Transverse colon (tissue), 4 donors: Measurements from ENCODE around the gene XRCC6. TPM values are rescaled to one million over a fixed set of nuclear protein-coding genes. Genes with fewer than 3 reads are reported as not detected.
A peak's percentile ranks its signal among the peaks of the same experiment; 100 is the strongest.

ENCODE experiments used
- DNase-seq: peaks from one replicate; pipeline ENCODE4 v3.0.0-alpha.2; 2019
- H3K27ac ChIP-seq, 4 donors: fragments of 200-600 bp; sonication (generic); 2 replicates each; pipeline ENCODE4 v1.5.1; 2016 to 2018; ENCODE audit warnings: inconsistent platforms in 4 of 4
- H3K27me3 ChIP-seq: fragments of 200-600 bp; sonication (generic); 2 replicates; pipeline ENCODE4 v1.5.1; 2017; ENCODE audit warnings: inconsistent platforms
- H3K36me3 ChIP-seq, 4 donors: fragments of 200-600 bp; sonication (generic); 2 replicates each; pipeline ENCODE4 v1.5.1; 2017 to 2019; ENCODE audit warnings: inconsistent platforms in 4 of 4
- H3K4me1 ChIP-seq, 4 donors: fragments of 200-600 bp; sonication (generic); 2 replicates each; pipeline ENCODE4 v1.5.1; 2017 to 2020; ENCODE audit warnings: inconsistent platforms in 4 of 4
- H3K4me3 ChIP-seq, 4 donors: fragments of 200-600 bp; sonication (generic); 1 replicate in 1 of 4; 2 replicates in 3 of 4; pipeline versions ENCODE4 v1.5.1 to v1.6.1; 2017 to 2019; ENCODE audit warnings: inconsistent platforms in 4 of 4
- H3K9me3 ChIP-seq, 2 donors: fragments of 200-600 bp; sonication (generic); 2 replicates each; pipeline ENCODE4 v1.5.1; 2017 to 2019; ENCODE audit warnings: inconsistent platforms in 2 of 2
- EP300 ChIP-seq: sonication (generic); formaldehyde crosslinking; IDR thresholded peaks from one replicate; pipeline ENCODE4 v1.6.1; 2017; ENCODE audit warnings: antibody characterized with exemption, low read depth
- POLR2A ChIP-seq: fragments of 450-650 bp; IDR thresholded peaks from one replicate; pipeline ENCODE4 v1.6.1; 2016; ENCODE audit warnings: antibody characterized with exemption, mild to moderate bottlenecking, moderate library complexity
- POLR2AphosphoS5 ChIP-seq, 3 donors: sonication (generic); formaldehyde crosslinking; IDR thresholded peaks; one replicate each; pipeline ENCODE4 v1.6.1; 2016; ENCODE audit warnings: antibody characterized with exemption in 3 of 3
- WGBS, 2 donors: methylation state at CpG; one replicate each; pipeline ENCODE4 v1.1.5; 2018; ENCODE audit warnings: low coverage in 1 of 2; 5-methylcytosine and 5-hydroxymethylcytosine counted together
- in situ Hi-C, 4 donors: fragments of 200-750 bp; cut with MboI; loops; one replicate each; pipeline versions ENCODE4 v1.15.0 to v1.15.1; 2017; ENCODE audit warnings: low sequenced_read_pairs in 3 of 4, low pct_ligation_motif_present in 1 of 4, low pct_unique_long_range_greater_than_20kb in 1 of 4
- intact Hi-C: fragments of 100-400 bp; cut with DNase I; formaldehyde crosslinking; loops from one replicate; pipeline ENCODE4 v1.15.1; 2023; ENCODE audit warnings: low total_unique reads
- total RNA-seq, 4 donors: library from RNA; depleted of rRNA; stranded (reverse); fragments of >200 nt; gene quantifications; one replicate each; pipeline ENCODE4 v1.1.0, GENCODE V29; 2016
- TF ChIP-seq, protein P1 (sequence below), 5 experiments: fragments of 200-600 bp in 3 of 5; fragments of 450-650 bp in 2 of 5; sonication (generic) in 3 of 5; IDR thresholded peaks; 1 replicate in 2 of 5; 2 replicates in 3 of 5; pipeline ENCODE4 v1.5.1; 2016 to 2017; ENCODE audit warnings: antibody characterized with exemption in 5 of 5, inconsistent platforms in 3 of 5, mild to moderate bottlenecking in 2 of 5, moderate library complexity in 1 of 5

The XRCC6 gene
- total RNA-seq, 4 donors from 2014 or later = 56.5 to 145 (median 126) TPM

GRCh38 chr22:41612603-41613306 is 8.3 kb upstream of the XRCC6 start:
- in situ Hi-C loops (no loop called here), intact Hi-C loops (no loop called here)
- TF ChIP-seq EP300 (no peak), POLR2A (no peak), POLR2AphosphoS5 (IDR thresholded peaks at IDR 0.05) (no peak)
- TF ChIP-seq, protein P1, sequence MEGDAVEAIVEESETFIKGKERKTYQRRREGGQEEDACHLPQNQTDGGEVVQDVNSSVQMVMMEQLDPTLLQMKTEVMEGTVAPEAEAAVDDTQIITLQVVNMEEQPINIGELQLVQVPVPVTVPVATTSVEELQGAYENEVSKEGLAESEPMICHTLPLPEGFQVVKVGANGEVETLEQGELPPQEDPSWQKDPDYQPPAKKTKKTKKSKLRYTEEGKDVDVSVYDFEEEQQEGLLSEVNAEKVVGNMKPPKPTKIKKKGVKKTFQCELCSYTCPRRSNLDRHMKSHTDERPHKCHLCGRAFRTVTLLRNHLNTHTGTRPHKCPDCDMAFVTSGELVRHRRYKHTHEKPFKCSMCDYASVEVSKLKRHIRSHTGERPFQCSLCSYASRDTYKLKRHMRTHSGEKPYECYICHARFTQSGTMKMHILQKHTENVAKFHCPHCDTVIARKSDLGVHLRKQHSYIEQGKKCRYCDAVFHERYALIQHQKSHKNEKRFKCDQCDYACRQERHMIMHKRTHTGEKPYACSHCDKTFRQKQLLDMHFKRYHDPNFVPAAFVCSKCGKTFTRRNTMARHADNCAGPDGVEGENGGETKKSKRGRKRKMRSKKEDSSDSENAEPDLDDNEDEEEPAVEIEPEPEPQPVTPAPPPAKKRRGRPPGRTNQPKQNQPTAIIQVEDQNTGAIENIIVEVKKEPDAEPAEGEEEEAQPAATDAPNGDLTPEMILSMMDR (IDR thresholded peaks at IDR 0.05) = no peak
- H3K36me3 ChIP-seq = no peaks in the 10 kb centered on the region
- 90 to 94% methylated on average over 5 to 6 of the region's 6 CpGs for WGBS, 2 donors
- no peaks in the 10 kb centered on the region for H3K27me3 ChIP-seq
- peaks cover 0 to 2% (median 0%) of the 10 kb centered on the region in 4 donors for H3K4me1 ChIP-seq
- no peaks in the 10 kb centered on the region for H3K9me3 ChIP-seq
- H3K4me3 ChIP-seq = no peak overlapping the region
- no peak overlapping the region for H3K27ac ChIP-seq
- no peak for DNase-seq

DNA sequence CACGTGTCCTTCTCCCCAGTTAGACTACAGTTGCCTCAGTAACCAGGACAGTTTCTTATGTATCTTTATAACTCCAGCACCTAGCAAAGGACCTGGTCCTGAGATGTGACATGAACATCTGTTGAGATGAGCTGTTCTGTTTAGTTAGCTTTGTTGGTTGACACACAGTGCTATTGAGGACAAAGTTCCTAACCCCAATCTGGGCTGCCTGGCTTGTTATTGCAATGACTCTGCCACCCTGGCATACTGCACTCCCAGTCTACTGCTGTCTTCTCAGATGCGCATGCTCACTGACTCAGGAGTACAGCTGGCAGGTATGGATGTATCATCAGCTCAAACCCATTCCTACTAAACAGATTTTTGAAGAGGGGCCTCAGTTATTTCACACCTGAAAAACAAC is 7.6 kb upstream of the XRCC6 start:
- Histone ChIP-seq H3K27me3 (no peaks in the 10 kb centered on the region), H3K36me3 (no peaks in the 10 kb centered on the region), H3K4me1 (peaks cover 0 to 9% (median under 1%) of the 10 kb centered on the region in 4 donors), H3K4me3 (no peak overlapping the region), H3K27ac (no peak overlapping the region), H3K9me3 (no peaks in the 10 kb centered on the region)
- in situ Hi-C loops (no loop called here), intact Hi-C loops (no loop called here)
- no peak for TF ChIP-seq POLR2A
- TF ChIP-seq, protein P1 (IDR thresholded peaks at IDR 0.05) = no peak
- TF ChIP-seq EP300 = no peak
- TF ChIP-seq POLR2AphosphoS5 (IDR thresholded peaks at IDR 0.05) = no peak
- no peak for DNase-seq
- WGBS, 2 donors = 90 to 100% methylated on average over 1 to 2 of the region's 2 CpGs

DNA sequence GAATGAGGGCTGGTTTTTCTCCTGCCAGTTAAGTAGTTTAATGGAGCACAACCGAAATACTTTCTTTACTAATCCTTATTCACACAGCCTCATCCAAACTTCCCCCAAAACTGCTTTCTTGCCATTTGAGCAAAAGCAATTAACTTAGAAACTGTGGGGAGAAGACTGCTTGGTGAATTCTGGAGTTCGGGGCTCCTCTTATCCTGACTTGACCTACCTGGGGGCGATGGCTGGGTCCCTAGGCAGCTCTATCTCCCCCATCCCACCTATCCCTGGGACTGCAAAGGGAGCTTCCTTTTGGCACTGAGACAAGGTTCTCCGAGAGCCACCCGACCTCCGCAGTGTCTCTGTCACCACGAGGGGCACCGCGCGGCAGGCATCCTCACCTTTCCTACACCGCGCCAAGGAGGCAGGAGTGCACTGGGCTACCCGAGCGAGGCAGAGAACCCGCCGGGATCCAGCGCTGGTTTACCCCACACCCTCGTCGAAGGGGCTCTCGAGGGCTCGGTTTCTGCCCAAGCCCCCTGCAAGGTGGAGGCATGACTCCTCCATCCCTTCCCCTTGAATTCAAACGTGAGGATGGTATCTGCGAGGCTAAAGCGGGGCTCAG is 1.0 kb upstream of the XRCC6 start:
- Histone ChIP-seq H3K9me3 (no peaks in the 10 kb centered on the region), H3K36me3 (peaks cover 0 to 21% (median 8%) of the 10 kb centered on the region in 4 donors), H3K4me3 (peak overlapping the region; percentile 73 to 96 (median 84)), H3K27me3 (no peaks in the 10 kb centered on the region), H3K27ac (peak overlapping the region; percentile 91 to 98 (median 96)), H3K4me1 (peaks cover 17 to 47% (median 25%) of the 10 kb centered on the region in 4 donors)
- TF ChIP-seq POLR2AphosphoS5 (IDR thresholded peaks at IDR 0.05) = no peak
- TF ChIP-seq, protein P1 (IDR thresholded peaks at IDR 0.05) = peak in 1 of 5 experiments; percentile 17
- intact Hi-C loops (loop anchor here (5.0 kb wide), 2 partner anchors 223 to 598 kb away; no protein-coding TSS in a partner anchor), in situ Hi-C loops (no loop called here)
- DNase-seq = peak; percentile 64
- WGBS, 2 donors = 2 to 50% methylated on average over 1 to 23 of the region's 24 CpGs

GRCh38 chr22:41620589-41621098 is 451 bp upstream of the XRCC6 start, which contains the start of gene DESI1:
DESI1 (minus strand) TSS chr22:41621043; CDS start chr22:41620839, 204 bp downstream.
- 0% methylated on average over 35 of the region's 40 CpGs; no CpG with 5 or more reads in 1 of the 2 donors for WGBS, 2 donors
- H3K27me3 ChIP-seq = no peaks in the 10 kb centered on the region
- TF ChIP-seq, protein P1 (IDR thresholded peaks at IDR 0.05) = peak in 1 of 5 experiments; percentile 10
- TF ChIP-seq POLR2AphosphoS5 (IDR thresholded peaks at IDR 0.05) (peak; percentile 96 to 97 (median 97)), EP300 (no peak), POLR2A (peak; percentile 95)
- intact Hi-C loops = loop anchor here (5.0 kb wide), 1 partner anchor 223 kb away; no protein-coding TSS in a partner anchor
- H3K4me3 ChIP-seq = peak within 1 kb of the TSS; percentile 73 to 96 (median 84)
- no peaks in the 10 kb centered on the region for H3K9me3 ChIP-seq
- H3K27ac ChIP-seq = peak within 1 kb of the TSS; percentile 91 to 98 (median 96)
- in situ Hi-C loops = no loop called here
- peaks cover 17 to 47% (median 25%) of the 10 kb centered on the region in 4 donors for H3K4me1 ChIP-seq
- H3K36me3 ChIP-seq = peaks cover 0 to 26% (median 11%) of the 10 kb centered on the region in 4 donors
- DNase-seq = no peak
